Stomach (tissue), 9 donors: ENCODE results near the gene FRMPD4. TPM values are rescaled to one million over a fixed set of nuclear protein-coding genes. Genes with fewer than 3 reads are reported as not detected.
A peak's percentile ranks its signal among the peaks of the same experiment; 100 is the strongest.

Experiments used
- DNase-seq, 2 donors: peaks; one replicate each; pipeline versions ENCODE4 v3.0.0 to v3.0.0-alpha.2; 2013 to 2019
- H3K27ac ChIP-seq, 5 donors: fragments of 200-600 bp in 4 of 5; sonication (generic) in 4 of 5; one replicate each; pipeline ENCODE4 v1.5.1; 2013 to 2019; ENCODE audit warnings: mild to moderate bottlenecking in 1 of 5, moderate library complexity in 1 of 5
- H3K27me3 ChIP-seq, 3 donors: fragments of 200-600 bp; sonication (generic); one replicate each; pipeline ENCODE4 v1.5.1; 2017 to 2019; ENCODE audit warnings: mixed run types in 1 of 3
- H3K36me3 ChIP-seq, 4 donors: fragments of 200-600 bp; sonication (generic); 1 replicate in 3 of 4; 2 replicates in 1 of 4; pipeline ENCODE4 v1.5.1; 2016 to 2019
- H3K4me1 ChIP-seq, 4 donors: fragments of 200-600 bp; sonication (generic); one replicate each; pipeline ENCODE4 v1.5.1; 2016 to 2019
- H3K4me3 ChIP-seq, 4 donors: fragments of 200-600 bp; sonication (generic) in 3 of 4; one replicate each; pipeline ENCODE4 v1.5.1; 2016 to 2019; ENCODE audit warnings: mild to moderate bottlenecking in 1 of 4
- H3K9me3 ChIP-seq, 4 donors: fragments of 200-600 bp; sonication (generic); one replicate each; pipeline ENCODE4 v1.5.1; 2016 to 2019
- CTCF ChIP-seq, 7 experiments: fragments of 450-650 bp in 4 of 7; fragments of 200-600 bp in 3 of 7; sonication (generic) in 3 of 7; IDR thresholded peaks; one replicate each; pipeline ENCODE4 v1.5.1; 2016 to 2019; ENCODE audit warnings: antibody characterized with exemption in 7 of 7, control low read depth in 2 of 7, mild to moderate bottlenecking in 1 of 7
- EP300 ChIP-seq: sonication (generic); formaldehyde crosslinking; IDR thresholded peaks from one replicate; pipeline ENCODE4 v1.6.1; 2017; ENCODE audit warnings: antibody characterized with exemption
- POLR2A ChIP-seq, 4 donors: fragments of 450-650 bp; IDR thresholded peaks; one replicate each; pipeline ENCODE4 v1.6.1; 2016; ENCODE audit warnings: antibody characterized with exemption in 4 of 4, control low read depth in 2 of 4, mild to moderate bottlenecking in 1 of 4, moderate library complexity in 1 of 4
- POLR2AphosphoS5 ChIP-seq, 3 donors: sonication (generic); formaldehyde crosslinking; IDR thresholded peaks; one replicate each; pipeline ENCODE4 v1.6.1; 2016; ENCODE audit warnings: antibody characterized with exemption in 3 of 3
- WGBS, 5 donors: extraction: QIAGEN DNeasy Blood & Tissue Kit in 3 of 5; methylation state at CpG; one replicate each; pipeline versions ENCODE4 v1.1.5 to v1.1.7; 2013 to 2018; 5-methylcytosine and 5-hydroxymethylcytosine counted together
- intact Hi-C: fragments of 100-400 bp; cut with DNase I; formaldehyde crosslinking; loops from one replicate; pipeline ENCODE4 v1.15.1; 2023; ENCODE audit warnings: low total_unique reads
- polyA plus RNA-seq, 3 donors: library from polyadenylated mRNA; stranded (reverse); fragments of 200-250 nt; gene quantifications; one replicate each; pipeline ENCODE4 v1.2.3, GENCODE V29; 2013
- total RNA-seq, 5 donors: library from RNA; depleted of rRNA; stranded (reverse); fragments of >200 nt; gene quantifications; one replicate each; pipeline versions ENCODE4 v1.1.0 to v1.2.3, GENCODE V29; 2014 to 2016
- donor health status: healthy with polysubstance abuse.
- donor health status: Bipolar disorder and iron deficiency.
- donor health status: healthy.

FRMPD4 gene
- total and polyA plus RNA-seq, 8 donors: 0.03 to 2.6 (median 0.55) TPM; not detected in 5

DNA sequence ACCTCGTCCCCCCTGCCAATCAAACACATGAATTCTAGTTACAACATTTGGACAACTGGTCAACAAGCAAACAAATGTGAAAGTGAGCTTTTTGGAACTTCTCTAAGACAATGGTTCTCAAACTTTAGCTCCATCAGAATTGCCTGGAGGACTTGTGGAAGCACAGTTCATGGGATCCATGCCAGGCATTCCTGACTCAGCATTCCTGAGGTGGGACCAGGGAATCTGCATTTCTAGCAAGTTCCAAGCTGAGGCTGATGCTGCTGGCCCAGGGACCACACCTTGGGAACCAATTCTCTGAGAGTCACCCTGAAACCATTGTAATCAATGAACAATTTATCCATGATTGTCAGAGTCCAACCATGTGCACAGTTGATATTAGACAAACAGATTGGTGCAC, 609.2 kb downstream of the FRMPD4 start:
- no peak overlapping the region for H3K4me3 ChIP-seq
- 76 to 100% (median 84%) methylated on average over 1 of the region's 1 CpG for WGBS, 5 donors
- H3K9me3 ChIP-seq: peaks cover 0 to 17% (median 5%) of the 10 kb centered on the region in 4 donors

GRCh38 chrX:12751887-12752286, 613.6 kb downstream of the FRMPD4 start:
- Histone ChIP-seq H3K27me3 (no peaks in the 10 kb centered on the region), H3K27ac (no peak overlapping the region), H3K36me3 (no peaks in the 10 kb centered on the region), H3K9me3 (peaks cover 0 to 17% (median 5%) of the 10 kb centered on the region in 4 donors), H3K4me1 (no peaks in the 10 kb centered on the region), H3K4me3 (no peak overlapping the region)
- DNase-seq: peak in 1 of 2 donors; percentile 19
- intact Hi-C loops: no loop called here
- WGBS, 5 donors: 24 to 43% (median 29%) methylated on average over 1 of the region's 1 CpG
- TF ChIP-seq EP300 (no peak), POLR2A (IDR thresholded peaks at IDR 0.05) (no peak), POLR2AphosphoS5 (IDR thresholded peaks at IDR 0.05) (peak in 1 of 3 donors; percentile 18)

More for the DNA sequence above, 609.2 kb downstream of the FRMPD4 start:
- no peak for DNase-seq
- intact Hi-C loops: no loop called here
- Histone ChIP-seq H3K27me3 (no peaks in the 10 kb centered on the region), H3K36me3 (no peaks in the 10 kb centered on the region), H3K27ac (no peak overlapping the region), H3K4me1 (no peaks in the 10 kb centered on the region)
- TF ChIP-seq POLR2AphosphoS5 (IDR thresholded peaks at IDR 0.05) (no peak), EP300 (no peak), POLR2A (IDR thresholded peaks at IDR 0.05) (no peak), CTCF (IDR thresholded peaks at IDR 0.05) (no peak)

DNA sequence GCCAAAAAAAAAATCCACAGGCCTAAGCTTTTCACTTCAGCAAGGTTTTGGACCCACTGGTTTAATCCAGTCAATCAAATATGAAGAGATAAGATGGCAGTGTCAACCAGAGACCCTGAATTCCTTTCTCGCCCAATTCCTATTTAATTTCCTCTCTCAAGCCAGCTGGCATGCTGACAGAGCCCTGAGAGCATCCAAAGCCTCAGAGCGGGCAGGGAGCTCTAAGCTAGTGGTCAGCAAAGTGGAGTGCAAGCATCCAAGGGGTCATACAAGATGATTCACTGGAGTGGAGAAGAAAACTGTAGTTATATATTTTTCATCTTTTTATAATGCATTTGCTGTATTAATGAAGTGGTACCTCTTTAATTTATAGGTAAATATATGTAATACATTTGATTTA, 615.1 kb downstream of the FRMPD4 start:
- Histone ChIP-seq H3K27me3 (no peaks in the 10 kb centered on the region), H3K9me3 (peaks cover 0 to 17% (median 5%) of the 10 kb centered on the region in 4 donors), H3K27ac (no peak overlapping the region), H3K4me1 (no peaks in the 10 kb centered on the region), H3K4me3 (no peak overlapping the region), H3K36me3 (no peaks in the 10 kb centered on the region)
- DNase-seq: no peak
- intact Hi-C loops: no loop called here
- WGBS, 5 donors: 54 to 83% (median 68%) methylated on average over 2 of the region's 2 CpGs
- TF ChIP-seq CTCF (IDR thresholded peaks at IDR 0.05) (no peak), EP300 (no peak)

DNA sequence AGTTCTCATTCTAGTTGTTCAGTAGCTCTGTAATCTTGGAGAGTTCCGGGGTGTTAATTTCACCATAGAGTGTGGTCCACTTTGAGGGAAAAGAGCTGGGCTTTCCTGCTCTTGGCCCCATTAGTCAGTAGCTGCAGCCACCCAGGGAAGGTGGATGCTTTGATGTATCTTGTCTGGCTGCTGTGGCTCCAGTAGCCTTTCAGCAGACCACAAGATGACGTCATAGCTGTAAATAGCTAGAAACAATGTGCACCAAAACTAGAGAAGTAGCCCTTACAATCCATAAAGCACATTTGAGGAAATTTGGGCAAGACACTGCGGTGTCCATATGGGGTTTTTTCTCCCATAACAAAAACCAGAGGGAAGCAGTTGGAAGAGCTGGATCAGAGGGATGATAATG, 620.0 kb downstream of the FRMPD4 start:
- no peaks in the 10 kb centered on the region for H3K9me3 ChIP-seq
- no peaks in the 10 kb centered on the region for H3K36me3 ChIP-seq
- no peak overlapping the region for H3K4me3 ChIP-seq
- no peak overlapping the region for H3K27ac ChIP-seq
- H3K27me3 ChIP-seq: no peaks in the 10 kb centered on the region
- 60 to 81% (median 65%) methylated on average over 3 of the region's 3 CpGs for WGBS, 5 donors
- TF ChIP-seq POLR2AphosphoS5 (IDR thresholded peaks at IDR 0.05) (no peak), EP300 (no peak), POLR2A (IDR thresholded peaks at IDR 0.05) (no peak), CTCF (IDR thresholded peaks at IDR 0.05) (no peak)
- no peaks in the 10 kb centered on the region for H3K4me1 ChIP-seq
- DNase-seq: no peak
- intact Hi-C loops: no loop called here

GRCh38 chrX:12767856-12768255, 629.6 kb downstream of the FRMPD4 start:
- Histone ChIP-seq H3K36me3 (no peaks in the 10 kb centered on the region), H3K4me3 (no peak overlapping the region), H3K4me1 (no peaks in the 10 kb centered on the region), H3K27me3 (peaks cover 0 to 5% (median 0%) of the 10 kb centered on the region in 3 donors), H3K9me3 (no peaks in the 10 kb centered on the region), H3K27ac (no peak overlapping the region)
- intact Hi-C loops: no loop called here
- no peak for DNase-seq
- no peak for TF ChIP-seq CTCF (IDR thresholded peaks at IDR 0.05)
- no peak for TF ChIP-seq POLR2AphosphoS5 (IDR thresholded peaks at IDR 0.05)
- TF ChIP-seq POLR2A (IDR thresholded peaks at IDR 0.05): no peak
- TF ChIP-seq EP300: no peak
- WGBS, 5 donors: 15 to 39% (median 24%) methylated on average over 2 of the region's 2 CpGs
